GM23338 (cell line): Measurements from ENCODE around the gene RAD51AP2. TPM values are rescaled to one million over a fixed set of nuclear protein-coding genes. Genes with fewer than 3 reads are reported as not detected.

Experiments
- ATAC-seq: fragments of 200-7000 bp; cut with Tn5 transposase; 3 replicates; pipeline ENCODE4 v1.9.1; 2020
- DNase-seq: peaks from one replicate; pipeline ENCODE4 v3.0.0-alpha.2; 2015; ENCODE audit warnings: low spot score
- H2AFZ ChIP-seq: fragments of 200-600 bp; sonication (generic); 2 replicates; pipeline ENCODE4 v1.8.0; 2016; ENCODE audit warnings: antibody characterized with exemption, mild to moderate bottlenecking, moderate library complexity
- H3F3A ChIP-seq: fragments of 200-600 bp; sonication (generic); replicated peaks from 2 replicates; pipeline ENCODE4 v1.8.0; 2017; ENCODE audit warnings: antibody characterized with exemption, mixed run types, low read depth
- H3K27ac ChIP-seq: fragments of 200-600 bp; sonication (generic); 2 replicates; pipeline ENCODE4 v1.6.1; 2016; ENCODE audit warnings: low read depth
- H3K27me3 ChIP-seq: fragments of 200-600 bp; sonication (generic); 2 replicates; pipeline ENCODE4 v1.8.0; 2016; ENCODE audit warnings: mild to moderate bottlenecking, mixed run types, moderate library complexity; ENCODE audit not compliant: insufficient read depth
- H3K36me3 ChIP-seq: fragments of 200-600 bp; sonication (generic); 2 replicates; pipeline ENCODE4 v1.8.0; 2016; ENCODE audit warnings: mild to moderate bottlenecking; ENCODE audit not compliant: insufficient read depth
- H3K4me1 ChIP-seq: fragments of 200-600 bp; sonication (generic); 2 replicates; pipeline ENCODE4 v1.8.0; 2016; ENCODE audit warnings: mild to moderate bottlenecking, moderate library complexity; ENCODE audit not compliant: insufficient read depth
- H3K4me2 ChIP-seq: fragments of 200-600 bp; sonication (generic); 2 replicates; pipeline ENCODE4 v1.7.1; 2017; ENCODE audit warnings: mixed run types
- H3K4me3 ChIP-seq: fragments of 200-600 bp; sonication (generic); 2 replicates; pipeline ENCODE4 v1.6.1; 2016; ENCODE audit warnings: mixed run types
- H3K79me2 ChIP-seq: fragments of 200-600 bp; sonication (generic); replicated peaks from 2 replicates; pipeline ENCODE4 v1.8.0; 2017; ENCODE audit warnings: mild to moderate bottlenecking; ENCODE audit not compliant: insufficient read depth
- H3K9me2 ChIP-seq: fragments of 200-600 bp; sonication (generic); 2 replicates; pipeline ENCODE4 v1.8.0; 2017; ENCODE audit not compliant: insufficient read depth
- H4K20me1 ChIP-seq: fragments of 200-600 bp; sonication (generic); replicated peaks from 2 replicates; pipeline ENCODE4 v1.8.0; 2017; ENCODE audit warnings: mild to moderate bottlenecking; ENCODE audit not compliant: insufficient read depth
- H3K27ac Mint-ChIP-seq: 2 replicates; pipeline ENCODE4 v1.8.0; 2020; ENCODE audit warnings: inconsistent platforms, mild to moderate bottlenecking, moderate library complexity, mixed read lengths
- H3K27me3 Mint-ChIP-seq: 3 replicates; pipeline ENCODE4 v1.8.0; 2022; ENCODE audit warnings: low read depth, mild to moderate bottlenecking, moderate library complexity, mixed read lengths, inconsistent platforms; ENCODE audit not compliant: insufficient read depth, poor library complexity
- H3K36me3 Mint-ChIP-seq: 3 replicates; pipeline ENCODE4 v1.8.0; 2021; ENCODE audit warnings: low read depth, mild to moderate bottlenecking, inconsistent platforms, moderate library complexity, mixed read lengths
- H3K4me1 Mint-ChIP-seq: 3 replicates; pipeline ENCODE4 v1.8.0; 2020; ENCODE audit warnings: mild to moderate bottlenecking, inconsistent platforms, mixed read lengths
- H3K4me3 Mint-ChIP-seq: 3 replicates; pipeline ENCODE4 v1.8.0; 2021; ENCODE audit warnings: moderate library complexity, mild to moderate bottlenecking, inconsistent platforms, mixed read lengths
- H3K9me3 Mint-ChIP-seq: 3 replicates; pipeline ENCODE4 v1.8.0; 2020; ENCODE audit warnings: moderate library complexity, mild to moderate bottlenecking, inconsistent platforms, mixed read lengths
- CREB1 ChIP-seq: fragments of 250-450 bp; sonication (Bioruptor Pico); IDR thresholded peaks from 2 replicates; pipeline ENCODE4 v1.5.0; 2020; ENCODE audit warnings: low read depth, mild to moderate bottlenecking, moderate library complexity
- CTCF ChIP-seq, 2 experiments: fragments of 200-600 bp in 1 of 2; sonication (generic) in 1 of 2; conservative IDR thresholded peaks; 2 replicates each; pipeline versions ENCODE4 v1.5.1 to v1.6.1; 2016 to 2017; ENCODE audit warnings: antibody characterized with exemption in 2 of 2, low read depth in 2 of 2, mild to moderate bottlenecking in 2 of 2, moderate library complexity in 1 of 2
- EZH2 ChIP-seq: fragments of 200-600 bp; sonication (generic); IDR thresholded peaks from one replicate; pipeline ENCODE4 v1.8.0; 2017; ENCODE audit warnings: antibody characterized with exemption, mild to moderate bottlenecking, low read depth; ENCODE audit not compliant: unreplicated experiment
- EZH2phosphoT487 ChIP-seq: fragments of 200-600 bp; sonication (generic); IDR thresholded peaks from one replicate; pipeline ENCODE4 v1.8.1; 2018; ENCODE audit warnings: antibody characterized with exemption; ENCODE audit not compliant: unreplicated experiment
- JUNB ChIP-seq: IDR thresholded peaks from one replicate; pipeline ENCODE4 v1.6.1; 2016; ENCODE audit warnings: antibody characterized with exemption; ENCODE audit not compliant: unreplicated experiment
- NANOG ChIP-seq: IDR thresholded peaks from 2 replicates; pipeline ENCODE4 v1.6.1; 2016; ENCODE audit warnings: antibody characterized with exemption, borderline replicate concordance
- POLR2AphosphoS5 ChIP-seq: IDR thresholded peaks from 2 replicates; pipeline ENCODE4 v1.6.1; 2016; ENCODE audit warnings: antibody characterized with exemption, low read depth
- STAT1 ChIP-seq: IDR thresholded peaks from one replicate; pipeline ENCODE4 v1.6.1; 2016; ENCODE audit warnings: antibody characterized with exemption; ENCODE audit not compliant: unreplicated experiment
- ZNF114 ChIP-seq: fragments of 250-450 bp; sonication (Bioruptor Pico); IDR thresholded peaks from 2 replicates; pipeline ENCODE4 v1.5.0; 2020; ENCODE audit warnings: mild to moderate bottlenecking, moderate library complexity
- ZNF331 ChIP-seq: fragments of 250-450 bp; sonication (Bioruptor Pico); IDR thresholded peaks from 2 replicates; pipeline ENCODE4 v1.5.0; 2020; ENCODE audit warnings: low read depth, mild to moderate bottlenecking, moderate library complexity
- ZNF462 ChIP-seq: fragments of 250-450 bp; sonication (Bioruptor Pico); IDR thresholded peaks from 2 replicates; pipeline ENCODE4 v1.5.0; 2020; ENCODE audit warnings: mild to moderate bottlenecking, moderate library complexity
- polyA plus RNA-seq: library from polyadenylated mRNA; unstranded; fragments of >200 nt; fragmentation: Nextera tagmentation; extraction: Ambion mirVana; gene quantifications from 2 replicates; pipeline ENCODE4 v1.2.1, GENCODE V29; 2016
- total RNA-seq: library from RNA; depleted of rRNA; stranded (reverse); fragments of >200 nt; shearing (Covaris generic); gene quantifications from 2 replicates; pipeline ENCODE4 v1.2.3, GENCODE V29; 2014
- TF ChIP-seq, protein P1 (sequence below): IDR thresholded peaks from one replicate; pipeline ENCODE4 v1.6.1; 2018; ENCODE audit warnings: antibody characterized with exemption; ENCODE audit not compliant: unreplicated experiment
- TF ChIP-seq, protein P2 (sequence below): IDR thresholded peaks from 2 replicates; pipeline ENCODE4 v1.6.1; 2016; ENCODE audit warnings: antibody characterized with exemption

The RAD51AP2 gene
- total and polyA plus RNA-seq, 2 experiments from 2014 or later = 0.16 to 0.38 TPM

- no peak for ATAC-seq
- H3K36me3 Mint-ChIP-seq = no peaks in the 10 kb centered on the region
Observed at GRCh38 chr2:17482651-17483050, 35.6 kb downstream of the RAD51AP2 start.

More at GRCh38 chr2:17482651-17483050, 35.6 kb downstream of the RAD51AP2 start:
- Histone ChIP-seq H3K79me2 (no peaks in the 10 kb centered on the region), H3K4me2 (no peak overlapping the region), H3K4me1 (no peaks in the 10 kb centered on the region), H3K36me3 (no peaks in the 10 kb centered on the region), H3K27me3 (no peaks in the 10 kb centered on the region), H4K20me1 (no peaks in the 10 kb centered on the region), H3K9me2 (no peaks in the 10 kb centered on the region), H3K4me3 (no peak overlapping the region), H2AFZ (peak overlapping the region; percentile 29; the same call in 1 of the 2 replicates), H3F3A (no peaks in the 10 kb centered on the region), H3K27ac (no peak overlapping the region)
- Mint-ChIP-seq H3K4me3 (no peak overlapping the region), H3K27ac (no peak overlapping the region), H3K4me1 (peaks cover 9% of the 10 kb centered on the region; the same call in 2 of the 3 replicates), H3K9me3 (no peaks in the 10 kb centered on the region), H3K27me3 (peaks cover 2% of the 10 kb centered on the region)
- TF ChIP-seq EZH2phosphoT487 (no peak), POLR2AphosphoS5 (no peak), STAT1 (no peak), NANOG (no peak), CREB1 (CRISPR knock-in tag) (no peak), ZNF462 (no peak), JUNB (no peak), ZNF331 (CRISPR knock-in tag) (no peak), EZH2 (no peak), CTCF (conservative IDR thresholded peaks at IDR 0.05; ENCODE audit: low read depth in 2 of 2) (no peak), ZNF114 (CRISPR knock-in tag) (no peak)
- TF ChIP-seq, protein P1, sequence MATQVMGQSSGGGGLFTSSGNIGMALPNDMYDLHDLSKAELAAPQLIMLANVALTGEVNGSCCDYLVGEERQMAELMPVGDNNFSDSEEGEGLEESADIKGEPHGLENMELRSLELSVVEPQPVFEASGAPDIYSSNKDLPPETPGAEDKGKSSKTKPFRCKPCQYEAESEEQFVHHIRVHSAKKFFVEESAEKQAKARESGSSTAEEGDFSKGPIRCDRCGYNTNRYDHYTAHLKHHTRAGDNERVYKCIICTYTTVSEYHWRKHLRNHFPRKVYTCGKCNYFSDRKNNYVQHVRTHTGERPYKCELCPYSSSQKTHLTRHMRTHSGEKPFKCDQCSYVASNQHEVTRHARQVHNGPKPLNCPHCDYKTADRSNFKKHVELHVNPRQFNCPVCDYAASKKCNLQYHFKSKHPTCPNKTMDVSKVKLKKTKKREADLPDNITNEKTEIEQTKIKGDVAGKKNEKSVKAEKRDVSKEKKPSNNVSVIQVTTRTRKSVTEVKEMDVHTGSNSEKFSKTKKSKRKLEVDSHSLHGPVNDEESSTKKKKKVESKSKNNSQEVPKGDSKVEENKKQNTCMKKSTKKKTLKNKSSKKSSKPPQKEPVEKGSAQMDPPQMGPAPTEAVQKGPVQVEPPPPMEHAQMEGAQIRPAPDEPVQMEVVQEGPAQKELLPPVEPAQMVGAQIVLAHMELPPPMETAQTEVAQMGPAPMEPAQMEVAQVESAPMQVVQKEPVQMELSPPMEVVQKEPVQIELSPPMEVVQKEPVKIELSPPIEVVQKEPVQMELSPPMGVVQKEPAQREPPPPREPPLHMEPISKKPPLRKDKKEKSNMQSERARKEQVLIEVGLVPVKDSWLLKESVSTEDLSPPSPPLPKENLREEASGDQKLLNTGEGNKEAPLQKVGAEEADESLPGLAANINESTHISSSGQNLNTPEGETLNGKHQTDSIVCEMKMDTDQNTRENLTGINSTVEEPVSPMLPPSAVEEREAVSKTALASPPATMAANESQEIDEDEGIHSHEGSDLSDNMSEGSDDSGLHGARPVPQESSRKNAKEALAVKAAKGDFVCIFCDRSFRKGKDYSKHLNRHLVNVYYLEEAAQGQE = no peak
- TF ChIP-seq, protein P2, sequence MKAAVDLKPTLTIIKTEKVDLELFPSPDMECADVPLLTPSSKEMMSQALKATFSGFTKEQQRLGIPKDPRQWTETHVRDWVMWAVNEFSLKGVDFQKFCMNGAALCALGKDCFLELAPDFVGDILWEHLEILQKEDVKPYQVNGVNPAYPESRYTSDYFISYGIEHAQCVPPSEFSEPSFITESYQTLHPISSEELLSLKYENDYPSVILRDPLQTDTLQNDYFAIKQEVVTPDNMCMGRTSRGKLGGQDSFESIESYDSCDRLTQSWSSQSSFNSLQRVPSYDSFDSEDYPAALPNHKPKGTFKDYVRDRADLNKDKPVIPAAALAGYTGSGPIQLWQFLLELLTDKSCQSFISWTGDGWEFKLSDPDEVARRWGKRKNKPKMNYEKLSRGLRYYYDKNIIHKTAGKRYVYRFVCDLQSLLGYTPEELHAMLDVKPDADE = no peak
- DNase-seq = no peak
